Measurements from ENCODE around the gene TSHZ2.
"Not testable (repeated sequence)": the region's sequence is repeated elsewhere in the genome, so short reads cannot be mapped to it uniquely, and the experiment has no call there.

TSHZ2 gene

GRCh38 chr20:53493311-53493857, 521.2 kb downstream of the TSHZ2 start:
- Histone ChIP-seq H3K27me3 (ENCODE audit: insufficient read depth, low read length) (no peaks in the 10 kb centered on the region), H3K36me3 (ENCODE audit: insufficient read depth, low read depth, low read length) (no peaks in the 10 kb centered on the region), H3K4me1 (ENCODE audit: insufficient read depth, low read length) (no peaks in the 10 kb centered on the region), H3K27ac (ENCODE audit: low read length) (no peak overlapping the region), H3K9me3 (ENCODE audit: insufficient read depth, low read depth, low read length) (peaks cover 2% of the 10 kb centered on the region; the same call in 1 of the 2 replicates), H3K9ac (ENCODE audit: low read depth, low read length) (no peak overlapping the region), H3K4me3 (ENCODE audit: low read length) (no peak overlapping the region)

- H3K27ac ChIP-seq (ENCODE audit: low read length): no peak overlapping the region
- H3K9me3 ChIP-seq (ENCODE audit: insufficient read depth, low read depth, low read length): peaks cover 2% of the 10 kb centered on the region; the same call in 1 of the 2 replicates
- H3K4me3 ChIP-seq (ENCODE audit: low read length): no peak overlapping the region
- no peaks in the 10 kb centered on the region for H3K36me3 ChIP-seq (ENCODE audit: insufficient read depth, low read depth, low read length)
- no peak overlapping the region for H3K9ac ChIP-seq (ENCODE audit: low read depth, low read length)
- H3K27me3 ChIP-seq (ENCODE audit: insufficient read depth, low read length): no peaks in the 10 kb centered on the region
- no peaks in the 10 kb centered on the region for H3K4me1 ChIP-seq (ENCODE audit: insufficient read depth, low read length)
Observed at GRCh38 chr20:53494753-53495152, 522.6 kb downstream of the TSHZ2 start.

DNA sequence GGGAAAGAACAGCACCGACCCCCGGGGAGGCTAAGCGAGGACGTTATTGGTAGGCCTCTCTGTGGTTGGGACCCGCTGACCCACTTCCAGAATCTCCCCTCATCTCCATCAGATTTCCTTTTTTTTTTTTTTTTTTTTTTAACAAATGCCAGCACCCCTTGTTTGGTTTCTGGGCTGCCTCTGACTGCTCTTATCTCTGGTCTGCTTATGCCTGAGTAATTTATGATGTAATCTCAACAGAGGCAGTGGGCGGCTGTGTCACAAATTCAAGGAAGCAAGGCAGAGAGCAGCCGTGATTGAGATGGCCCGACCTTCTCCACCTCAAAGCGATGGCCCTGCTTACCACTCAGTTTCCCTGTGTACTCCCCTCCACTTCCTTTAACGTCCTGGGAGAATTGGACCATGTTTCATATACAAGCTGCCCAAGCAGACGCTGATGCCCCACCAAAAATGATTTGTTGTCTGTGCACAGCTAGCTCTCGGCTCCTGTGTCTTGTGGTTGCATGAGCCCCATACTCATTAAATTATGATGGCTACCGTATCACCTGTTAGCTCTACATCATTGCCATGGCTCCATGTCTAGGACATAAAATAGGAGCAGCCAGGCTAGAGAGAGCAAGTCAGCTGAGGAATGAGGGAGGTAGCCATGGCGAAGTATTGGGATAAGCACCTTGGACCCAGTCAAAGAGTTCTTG, 523.4 kb downstream of the TSHZ2 start:
- Histone ChIP-seq H3K4me1 (ENCODE audit: insufficient read depth, low read length) (no peaks in the 10 kb centered on the region), H3K27ac (ENCODE audit: low read length) (no peak overlapping the region), H3K4me3 (ENCODE audit: low read length) (no peak overlapping the region), H3K9me3 (ENCODE audit: insufficient read depth, low read depth, low read length) (peaks cover 2% of the 10 kb centered on the region; the same call in 1 of the 2 replicates), H3K9ac (ENCODE audit: low read depth, low read length) (no peak overlapping the region), H3K36me3 (ENCODE audit: insufficient read depth, low read depth, low read length) (no peaks in the 10 kb centered on the region), H3K27me3 (ENCODE audit: insufficient read depth, low read length) (no peaks in the 10 kb centered on the region)

DNA sequence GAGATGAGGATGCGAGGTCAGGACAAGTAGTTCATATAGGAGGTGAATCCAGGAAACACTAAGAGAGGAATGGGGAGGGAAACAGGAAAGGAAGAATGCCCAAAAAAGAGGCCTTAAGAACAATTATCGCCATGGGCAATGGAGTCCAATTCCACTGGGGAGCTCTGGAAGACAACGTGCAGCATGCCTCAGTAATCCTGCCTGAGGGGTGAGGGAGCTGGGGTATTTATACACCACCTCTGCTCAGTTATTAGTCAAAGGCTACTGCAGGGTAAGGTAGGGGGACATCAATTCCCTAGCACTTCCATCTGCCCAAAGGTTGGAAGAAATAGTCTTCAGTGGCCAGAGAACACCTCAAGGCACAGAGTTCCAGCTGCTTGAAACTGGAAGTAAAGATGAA, 525.1 kb downstream of the TSHZ2 start:
- Histone ChIP-seq H3K4me1 (ENCODE audit: insufficient read depth, low read length) (no peaks in the 10 kb centered on the region), H3K9ac (ENCODE audit: low read depth, low read length) (no peak overlapping the region), H3K4me3 (ENCODE audit: low read length) (no peak overlapping the region), H3K36me3 (ENCODE audit: insufficient read depth, low read depth, low read length) (no peaks in the 10 kb centered on the region), H3K27me3 (ENCODE audit: insufficient read depth, low read length) (no peaks in the 10 kb centered on the region), H3K27ac (ENCODE audit: low read length) (no peak overlapping the region), H3K9me3 (ENCODE audit: insufficient read depth, low read depth, low read length) (peaks cover 2% of the 10 kb centered on the region; the same call in 1 of the 2 replicates)

DNA sequence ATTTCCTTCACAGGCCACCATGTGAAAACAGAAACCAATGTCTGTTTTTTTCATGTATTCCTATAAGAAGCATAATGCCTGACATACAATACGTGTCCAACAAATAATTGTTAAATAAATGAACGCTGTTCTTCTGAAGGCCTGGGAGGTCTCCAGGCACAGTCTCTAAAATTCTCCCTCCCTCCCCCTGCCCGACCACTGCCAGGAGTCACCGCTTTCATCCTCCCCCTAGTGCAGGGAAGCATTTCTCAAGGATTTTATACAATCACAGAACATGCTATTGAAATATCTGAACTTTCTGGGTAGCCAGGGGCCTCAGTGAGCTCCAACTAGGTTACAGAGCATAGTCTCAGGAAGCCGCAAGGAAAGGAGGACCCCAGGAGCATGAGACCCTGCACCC, 526.2 kb downstream of the TSHZ2 start:
- Histone ChIP-seq H3K36me3 (ENCODE audit: insufficient read depth, low read depth, low read length) (no peaks in the 10 kb centered on the region), H3K4me1 (ENCODE audit: insufficient read depth, low read length) (no peaks in the 10 kb centered on the region), H3K27me3 (ENCODE audit: insufficient read depth, low read length) (no peaks in the 10 kb centered on the region), H3K9me3 (ENCODE audit: insufficient read depth, low read depth, low read length) (peaks cover 2% of the 10 kb centered on the region; the same call in 1 of the 2 replicates), H3K4me3 (ENCODE audit: low read length) (no peak overlapping the region), H3K9ac (ENCODE audit: low read depth, low read length) (no peak overlapping the region), H3K27ac (ENCODE audit: low read length) (no peak overlapping the region)

DNA sequence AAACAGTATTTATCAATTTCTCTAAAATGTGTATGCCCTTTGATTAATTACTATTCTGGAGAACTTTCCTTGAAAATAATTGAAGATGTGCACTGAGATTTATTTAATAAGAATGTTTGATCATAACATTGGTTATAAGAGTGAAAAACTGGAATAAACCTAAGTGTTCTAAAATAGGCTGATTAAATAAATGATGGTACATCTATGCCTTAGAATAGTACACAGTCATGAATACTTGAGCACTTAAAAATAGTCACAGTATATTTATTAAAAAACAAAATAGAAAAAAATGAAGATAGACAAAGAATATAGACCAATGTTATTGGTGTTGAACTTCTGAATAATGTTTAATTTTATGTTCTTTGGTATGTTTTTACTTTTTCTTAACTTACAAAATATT, 528.5 kb downstream of the TSHZ2 start:
- no peak overlapping the region for H3K27ac ChIP-seq (ENCODE audit: low read length)
- no peak overlapping the region for H3K9ac ChIP-seq (ENCODE audit: low read depth, low read length)
- H3K4me3 ChIP-seq (ENCODE audit: low read length): no peak overlapping the region
- no peaks in the 10 kb centered on the region for H3K36me3 ChIP-seq (ENCODE audit: insufficient read depth, low read depth, low read length)
- peaks cover 2% of the 10 kb centered on the region; the same call in 1 of the 2 replicates for H3K9me3 ChIP-seq (ENCODE audit: insufficient read depth, low read depth, low read length)
- no peaks in the 10 kb centered on the region for H3K4me1 ChIP-seq (ENCODE audit: insufficient read depth, low read length)
- H3K27me3 ChIP-seq (ENCODE audit: insufficient read depth, low read length): no peaks in the 10 kb centered on the region

- Histone ChIP-seq H3K9ac (ENCODE audit: low read depth, low read length) (no peak overlapping the region), H3K4me3 (ENCODE audit: low read length) (no peak overlapping the region)
Observed at GRCh38 chr20:53502820-53503219, 530.7 kb downstream of the TSHZ2 start.

GRCh38 chr20:53503517-53503919, 531.4 kb downstream of the TSHZ2 start:
- peak overlapping the region; percentile 37 for H3K9ac ChIP-seq (ENCODE audit: low read depth, low read length)

More at GRCh38 chr20:53502820-53503219, 530.7 kb downstream of the TSHZ2 start:
- Histone ChIP-seq H3K27me3 (ENCODE audit: insufficient read depth, low read length) (no peaks in the 10 kb centered on the region), H3K4me1 (ENCODE audit: insufficient read depth, low read length) (no peaks in the 10 kb centered on the region), H3K27ac (ENCODE audit: low read length) (no peak overlapping the region), H3K9me3 (ENCODE audit: insufficient read depth, low read depth, low read length) (no peaks in the 10 kb centered on the region; the same call in 1 of the 2 replicates), H3K36me3 (ENCODE audit: insufficient read depth, low read depth, low read length) (no peaks in the 10 kb centered on the region)

GRCh38 chr20:53504106-53504505, 531.9 kb downstream of the TSHZ2 start:
- H3K27ac ChIP-seq (ENCODE audit: low read length); H3K36me3 ChIP-seq (ENCODE audit: insufficient read depth, low read depth, low read length); H3K9me3 ChIP-seq (ENCODE audit: insufficient read depth, low read depth, low read length); H3K9ac ChIP-seq (ENCODE audit: low read depth, low read length); H3K4me3 ChIP-seq (ENCODE audit: low read length); H3K4me1 ChIP-seq (ENCODE audit: insufficient read depth, low read length); H3K27me3 ChIP-seq (ENCODE audit: insufficient read depth, low read length): not testable (repeated sequence)

More at GRCh38 chr20:53503517-53503919, 531.4 kb downstream of the TSHZ2 start:
- Histone ChIP-seq H3K9me3 (ENCODE audit: insufficient read depth, low read depth, low read length) (no peaks in the 10 kb centered on the region; the same call in 1 of the 2 replicates), H3K36me3 (ENCODE audit: insufficient read depth, low read depth, low read length) (no peaks in the 10 kb centered on the region), H3K27ac (ENCODE audit: low read length) (no peak overlapping the region), H3K4me1 (ENCODE audit: insufficient read depth, low read length) (no peaks in the 10 kb centered on the region), H3K27me3 (ENCODE audit: insufficient read depth, low read length) (no peaks in the 10 kb centered on the region), H3K4me3 (ENCODE audit: low read length) (peak overlapping the region; percentile 54)

DNA sequence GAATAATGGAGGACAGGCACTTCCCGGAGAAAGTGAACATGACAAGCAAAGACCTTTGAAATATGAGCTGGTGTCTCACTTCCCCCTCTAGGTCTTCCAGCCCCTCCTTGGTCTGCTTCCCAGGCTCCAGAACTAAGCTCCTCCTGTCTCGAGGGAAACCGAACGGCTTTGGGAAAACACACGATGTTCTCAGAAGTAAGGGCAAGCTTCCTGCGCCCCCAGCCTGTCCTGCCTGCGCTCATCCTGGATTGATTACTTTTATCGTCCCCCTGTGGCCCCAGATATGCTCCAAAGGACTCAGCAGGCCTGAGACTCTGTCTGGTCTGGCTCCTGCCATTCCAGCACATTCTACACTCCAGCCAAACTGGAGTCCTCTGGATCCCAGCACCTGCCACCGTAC, 538.1 kb downstream of the TSHZ2 start:
- no peak overlapping the region for H3K27ac ChIP-seq (ENCODE audit: low read length)
- no peaks in the 10 kb centered on the region for H3K27me3 ChIP-seq (ENCODE audit: insufficient read depth, low read length)
- H3K36me3 ChIP-seq (ENCODE audit: insufficient read depth, low read depth, low read length): no peaks in the 10 kb centered on the region
- H3K4me3 ChIP-seq (ENCODE audit: low read length): no peak overlapping the region
- no peaks in the 10 kb centered on the region for H3K9me3 ChIP-seq (ENCODE audit: insufficient read depth, low read depth, low read length)
- H3K9ac ChIP-seq (ENCODE audit: low read depth, low read length): no peak overlapping the region
- no peaks in the 10 kb centered on the region for H3K4me1 ChIP-seq (ENCODE audit: insufficient read depth, low read length)

GRCh38 chr20:53510704-53511103, 538.5 kb downstream of the TSHZ2 start:
- no peak overlapping the region for H3K9ac ChIP-seq (ENCODE audit: low read depth, low read length)
- no peaks in the 10 kb centered on the region for H3K4me1 ChIP-seq (ENCODE audit: insufficient read depth, low read length)
- no peaks in the 10 kb centered on the region for H3K27me3 ChIP-seq (ENCODE audit: insufficient read depth, low read length)

GRCh38 chr20:53512076-53512475, 539.9 kb downstream of the TSHZ2 start:
- Histone ChIP-seq H3K9me3 (ENCODE audit: insufficient read depth, low read depth, low read length) (no peaks in the 10 kb centered on the region), H3K27me3 (ENCODE audit: insufficient read depth, low read length) (no peaks in the 10 kb centered on the region), H3K9ac (ENCODE audit: low read depth, low read length) (no peak overlapping the region), H3K4me1 (ENCODE audit: insufficient read depth, low read length) (no peaks in the 10 kb centered on the region), H3K27ac (ENCODE audit: low read length) (no peak overlapping the region), H3K36me3 (ENCODE audit: insufficient read depth, low read depth, low read length) (no peaks in the 10 kb centered on the region), H3K4me3 (ENCODE audit: low read length) (no peak overlapping the region)

More at GRCh38 chr20:53510704-53511103, 538.5 kb downstream of the TSHZ2 start:
- no peak overlapping the region for H3K4me3 ChIP-seq (ENCODE audit: low read length)
- H3K27ac ChIP-seq (ENCODE audit: low read length): no peak overlapping the region
- no peaks in the 10 kb centered on the region for H3K36me3 ChIP-seq (ENCODE audit: insufficient read depth, low read depth, low read length)
- no peaks in the 10 kb centered on the region for H3K9me3 ChIP-seq (ENCODE audit: insufficient read depth, low read depth, low read length)

All from iPS-20b (cell line).